Lower leg skin (tissue), 3 donors: ENCODE measurements around the gene OAS3.

Experiments
- CTCF ChIP-seq, 3 donors: fragments of 450-650 bp; IDR thresholded peaks; one replicate each; pipeline ENCODE4 v1.5.1; 2016; ENCODE audit warnings: antibody characterized with exemption in 3 of 3, mild to moderate bottlenecking in 3 of 3, moderate library complexity in 2 of 3
- POLR2A ChIP-seq, 2 donors: fragments of 450-650 bp; IDR thresholded peaks; one replicate each; pipeline ENCODE4 v1.6.1; 2016 to 2017; ENCODE audit warnings: antibody characterized with exemption in 2 of 2, mild to moderate bottlenecking in 1 of 2, moderate library complexity in 1 of 2

- TF ChIP-seq POLR2A (IDR thresholded peaks at IDR 0.05) (no peak), CTCF (IDR thresholded peaks at IDR 0.05) (no peak)
Measured at GRCh38 chr12:113010701-113011100, 72.4 kb downstream of the OAS3 start.
